HepG2 (cell line): ENCODE measurements around the gene OTOP2. TPM values are rescaled to one million over a fixed set of nuclear protein-coding genes. Genes with fewer than 3 reads are reported as not detected.

ENCODE experiments used
- CBX5 ChIP-seq: sonication (generic); formaldehyde crosslinking; IDR thresholded peaks from 2 replicates; pipeline ENCODE4 v1.4.0; 2020; ENCODE audit warnings: missing genetic modification reagents, borderline replicate concordance
- DMTF1 ChIP-seq: sonication (generic); formaldehyde crosslinking; IDR thresholded peaks from 2 replicates; pipeline ENCODE4 v1.4.0; 2020; ENCODE audit warnings: mild to moderate bottlenecking, missing genetic modification reagents
- FOXA3 ChIP-seq: IDR thresholded peaks from 2 replicates; pipeline ENCODE4 v1.6.1; 2016; ENCODE audit warnings: missing genetic modification reagents, missing compliant biosample characterization
- MYNN ChIP-seq: sonication (generic); formaldehyde crosslinking; IDR thresholded peaks from 2 replicates; pipeline ENCODE4 v1.4.0; 2020; ENCODE audit warnings: mild to moderate bottlenecking, low read depth, missing genetic modification reagents
- PATZ1 ChIP-seq: sonication (generic); formaldehyde crosslinking; IDR thresholded peaks from 2 replicates; pipeline ENCODE4 v1.4.0; 2020; ENCODE audit warnings: missing genetic modification reagents
- POGK ChIP-seq: sonication (generic); formaldehyde crosslinking; conservative IDR thresholded peaks from 2 replicates; pipeline ENCODE4 v1.8.0; 2022; ENCODE audit warnings: mild to moderate bottlenecking, moderate library complexity, missing genetic modification reagents
- RARA ChIP-seq: IDR thresholded peaks from 2 replicates; pipeline ENCODE4 v1.6.1; 2016; ENCODE audit warnings: missing genetic modification reagents, missing compliant biosample characterization
- SPEN ChIP-seq: sonication (generic); formaldehyde crosslinking; IDR thresholded peaks from 2 replicates; pipeline ENCODE4 v1.5.1; 2020; ENCODE audit warnings: low read depth, mild to moderate bottlenecking, missing genetic modification reagents
- TFDP1 ChIP-seq: IDR thresholded peaks from 2 replicates; pipeline ENCODE4 v1.6.1; 2016; ENCODE audit warnings: missing compliant biosample characterization, missing genetic modification reagents, borderline replicate concordance
- TRIM22 ChIP-seq: fragments of 450-650 bp; IDR thresholded peaks from 2 replicates; pipeline ENCODE4 v1.6.1; 2017
- ZBTB34 ChIP-seq: sonication (generic); formaldehyde crosslinking; IDR thresholded peaks from 2 replicates; pipeline ENCODE4 v1.8.0; 2022; ENCODE audit warnings: mild to moderate bottlenecking, missing genetic modification reagents
- ZMYM4 ChIP-seq: sonication (generic); formaldehyde crosslinking; IDR thresholded peaks from 2 replicates; pipeline ENCODE4 v1.8.1; 2023; ENCODE audit warnings: mild to moderate bottlenecking, missing genetic modification reagents
- ZNF205 ChIP-seq: IDR thresholded peaks from 2 replicates; pipeline ENCODE4 v1.6.1; 2018; ENCODE audit warnings: missing biosample characterization, missing genetic modification reagents
- ZNF224 ChIP-seq: sonication (generic); formaldehyde crosslinking; IDR thresholded peaks from 2 replicates; pipeline ENCODE4 v1.5.0; 2020; ENCODE audit warnings: mild to moderate bottlenecking, missing genetic modification reagents
- ZNF768 ChIP-seq: sonication (generic); formaldehyde crosslinking; IDR thresholded peaks from 2 replicates; pipeline ENCODE4 v1.4.0; 2020; ENCODE audit warnings: missing genetic modification reagents
- ZNF784 ChIP-seq: sonication (generic); formaldehyde crosslinking; IDR thresholded peaks from 2 replicates; pipeline ENCODE4 v1.5.1; 2020; ENCODE audit warnings: missing genetic modification reagents, mild to moderate bottlenecking, borderline replicate concordance
- ZNF788 ChIP-seq: sonication (generic); formaldehyde crosslinking; IDR thresholded peaks from 2 replicates; pipeline ENCODE4 v1.5.0; 2020; ENCODE audit warnings: mild to moderate bottlenecking, missing genetic modification reagents, borderline replicate concordance
- polyA plus RNA-seq, 8 experiments: library from polyadenylated mRNA; depleted of rRNA in 3 of 8; stranded (reverse) in 7 of 8; unstranded in 1 of 8; fragments of >200 nt; fragmentation: Illumina TruSeq in 4 of 8; extraction: Trizol in 4 of 8; gene quantifications; 2 replicates each; pipeline versions ENCODE4 v1.2.1 to v1.2.3, GENCODE V29; 2011 to 2016; ENCODE audit warnings: low read depth in 4 of 8, missing spikeins in 1 of 8, mixed read lengths in 1 of 8; ENCODE audit not compliant: insufficient read depth in 1 of 8
- total RNA-seq, 5 experiments: library from RNA; depleted of rRNA; stranded (reverse); fragments of >200 nt; fragmentation: Illumina TruSeq; extraction: Trizol; gene quantifications; 2 replicates each; pipeline ENCODE4 v1.2.3, GENCODE V29; 2016; ENCODE audit warnings: low read depth in 1 of 5

The OTOP2 gene
- total and polyA plus RNA-seq, 2 of the 13 experiments (the other 11 are each of a cell fraction or from before 2014, with no cell fraction given): not detected

GRCh38 chr17:74923538-74924249 lies 379 bp upstream of the OTOP2 start (continued):
- TF ChIP-seq MYNN (no peak), DMTF1 (CRISPR knock-in tag) (no peak), ZNF784 (peak; percentile 90; the same call in 1 of the 2 replicates), ZBTB34 (CRISPR knock-in tag) (peak; percentile 38; the same call in 1 of the 2 replicates), POGK (CRISPR knock-in tag) (peak; percentile 54; the same call in 1 of the 2 replicates), TFDP1 (CRISPR knock-in tag) (peak; percentile 94), RARA (CRISPR knock-in tag) (0 out of 2 replicates have a peak, but pooled peaks have one; percentile 25), PATZ1 (CRISPR knock-in tag) (peak; percentile 66), TRIM22 (no peak), ZNF788 (peak; percentile 73; the same call in 1 of the 2 replicates), CBX5 (peak; percentile 67; the same call in 1 of the 2 replicates), ZNF768 (peak; percentile 61; the same call in 1 of the 2 replicates), FOXA3 (0 out of 2 replicates have a peak, but pooled peaks have one; percentile 21), ZMYM4 (CRISPR knock-in tag) (peak; percentile 50; the same call in 1 of the 2 replicates), ZNF224 (CRISPR knock-in tag) (no peak), ZNF205 (CRISPR knock-in tag) (no peak), SPEN (CRISPR knock-in tag) (peak; percentile 71)
